GM18507 (cell line): ENCODE results near the gene CASQ1.
A peak's percentile ranks its signal among the peaks of the same experiment; 100 is the strongest.

Experiments
- DNase-seq: peaks from one replicate; pipeline ENCODE4 v3.0.0; 2011; ENCODE audit warnings: low read depth; ENCODE audit not compliant: insufficient read length; ENCODE audit errors: extremely low spot score
- FAIRE-seq: peaks from 2 replicates; lab custom pipeline; 2011; peaks lifted over from hg19 to GRCh38; lab: Jason Lieb, UNC

CASQ1 gene

GRCh38 chr1:160167580-160167979 lies 22.8 kb upstream of the CASQ1 start:
- FAIRE-seq (no peak), DNase-seq (no peak)

- DNase-seq (no peak), FAIRE-seq (no peak)
Observed at GRCh38 chr1:160168016-160168415, 22.4 kb upstream of the CASQ1 start.

- FAIRE-seq: no peak
- DNase-seq: no peak
Observed at GRCh38 chr1:160168609-160169369, 21.6 kb upstream of the CASQ1 start.

GRCh38 chr1:160169553-160170399 lies 20.6 kb upstream of the CASQ1 start:
- FAIRE-seq: peak; percentile 87
- peak; percentile 29 for DNase-seq

- DNase-seq: no peak
- FAIRE-seq: no peak
Observed at GRCh38 chr1:160171354-160171753, 19.0 kb upstream of the CASQ1 start.

GRCh38 chr1:160171980-160172379 lies 18.4 kb upstream of the CASQ1 start:
- no peak for DNase-seq

GRCh38 chr1:160177231-160177630 lies 13.1 kb upstream of the CASQ1 start:
- FAIRE-seq (no peak), DNase-seq (no peak)

More at GRCh38 chr1:160171980-160172379, 18.4 kb upstream of the CASQ1 start:
- FAIRE-seq: no peak

GRCh38 chr1:160177667-160178066 lies 12.7 kb upstream of the CASQ1 start:
- FAIRE-seq (no peak), DNase-seq (no peak)

GRCh38 chr1:160178731-160179130 lies 11.6 kb upstream of the CASQ1 start:
- no peak for FAIRE-seq
- no peak for DNase-seq

GRCh38 chr1:160179336-160179735 lies 11.0 kb upstream of the CASQ1 start:
- no peak for DNase-seq
- FAIRE-seq: no peak

GRCh38 chr1:160186246-160186645 lies 4.1 kb upstream of the CASQ1 start:
- no peak for DNase-seq
- FAIRE-seq: no peak

- FAIRE-seq: no peak
Observed at GRCh38 chr1:160186729-160187128, 3.6 kb upstream of the CASQ1 start.

GRCh38 chr1:160187407-160187806 lies 3.0 kb upstream of the CASQ1 start:
- FAIRE-seq (no peak), DNase-seq (no peak)

More at GRCh38 chr1:160186729-160187128, 3.6 kb upstream of the CASQ1 start:
- no peak for DNase-seq

- FAIRE-seq: no peak
Observed at GRCh38 chr1:160188341-160188740, 2.0 kb upstream of the CASQ1 start.

GRCh38 chr1:160191756-160192155 lies 1.4 kb downstream of the CASQ1 start:
- FAIRE-seq (no peak), DNase-seq (no peak)

More at GRCh38 chr1:160188341-160188740, 2.0 kb upstream of the CASQ1 start:
- DNase-seq: no peak

- DNase-seq (no peak), FAIRE-seq (no peak)
Observed at GRCh38 chr1:160192234-160192633, 1.9 kb downstream of the CASQ1 start.

- peak; percentile 93 for FAIRE-seq
- peak; percentile 56 for DNase-seq
Observed at GRCh38 chr1:160193091-160193819, 2.9 kb downstream of the CASQ1 start.

GRCh38 chr1:160193832-160194736 lies 3.7 kb downstream of the CASQ1 start:
- no peak for DNase-seq
- FAIRE-seq: peak; percentile 53

- DNase-seq (no peak), FAIRE-seq (no peak)
Observed at GRCh38 chr1:160194737-160195059, 4.3 kb downstream of the CASQ1 start.
